GM12801 (cell line): ENCODE results near the gene C19orf12.

ENCODE experiments used
- CTCF ChIP-seq: IDR thresholded peaks from one replicate; pipeline ENCODE4 v1.5.1; 2011; ENCODE audit warnings: control low read depth; ENCODE audit not compliant: insufficient read length; ENCODE audit errors: extremely low read depth

Gene C19orf12

DNA sequence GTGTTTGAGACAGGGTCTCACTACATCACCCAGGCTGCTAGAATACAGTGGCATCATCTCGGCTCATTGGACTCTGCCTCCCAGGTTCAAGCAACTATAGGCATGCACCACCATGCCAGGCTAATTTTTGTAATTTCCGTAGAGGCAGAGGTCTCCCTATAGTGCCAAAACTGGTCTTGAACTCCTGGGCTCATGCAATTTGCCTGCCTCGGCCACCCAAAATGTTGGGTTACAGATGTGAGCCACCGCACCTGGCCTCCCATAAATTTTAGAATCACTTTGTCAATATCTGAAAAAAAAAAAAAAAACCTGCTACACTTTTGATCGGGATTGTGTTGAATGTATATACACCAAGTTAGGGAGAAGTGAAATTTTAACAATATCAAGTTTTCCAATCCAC lies 61.7 kb downstream of the C19orf12 start:
- TF ChIP-seq CTCF = no peak

DNA sequence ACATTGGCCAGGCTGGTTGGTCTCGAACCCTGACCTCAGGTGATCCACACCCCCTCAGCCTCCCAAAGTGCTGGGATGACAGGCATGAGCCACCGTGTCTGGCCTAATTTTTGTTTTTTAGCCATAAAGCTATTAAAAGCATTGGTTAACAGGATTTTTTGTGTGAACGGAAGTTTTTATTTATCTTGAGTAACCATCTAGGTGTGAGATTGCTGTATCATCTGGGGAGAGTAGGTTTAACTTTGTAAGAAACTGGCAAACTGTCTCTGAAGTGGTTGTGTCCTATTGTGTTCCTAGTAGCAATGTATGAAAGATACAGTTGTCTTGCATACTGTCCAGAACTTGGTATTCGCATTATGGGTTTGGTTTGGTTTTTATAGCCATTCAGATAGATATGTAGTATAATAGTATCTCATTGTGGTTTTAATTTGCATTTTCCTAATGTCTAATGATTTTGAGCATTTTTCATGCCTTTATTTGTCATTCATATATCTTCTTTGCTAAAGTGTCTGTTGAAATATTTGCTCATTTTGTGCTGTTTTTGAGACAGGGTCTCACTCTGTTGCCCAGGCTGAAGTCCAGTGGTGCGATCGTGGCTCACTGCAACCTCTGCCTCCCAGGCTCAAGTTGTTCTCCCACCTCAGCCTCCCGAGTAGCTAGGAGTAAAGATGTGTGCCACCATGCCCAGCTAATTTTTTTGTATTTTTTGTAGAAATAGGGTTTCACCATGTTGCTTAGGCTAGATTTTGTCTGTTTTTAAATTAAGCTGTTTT lies 63.3 kb downstream of the C19orf12 start:
- TF ChIP-seq CTCF = no peak

- TF ChIP-seq CTCF = no peak
Observed at GRCh38 chr19:29650772-29651387, 64.2 kb downstream of the C19orf12 start.
